ENCODE results near the gene CDC26. TPM values are rescaled to one million over a fixed set of nuclear protein-coding genes. Genes with fewer than 3 reads are reported as not detected.

CDC26 gene
- total RNA-seq, 1 experiment from 2014 or later: 22.0 TPM

- TF ChIP-seq, protein P1, sequence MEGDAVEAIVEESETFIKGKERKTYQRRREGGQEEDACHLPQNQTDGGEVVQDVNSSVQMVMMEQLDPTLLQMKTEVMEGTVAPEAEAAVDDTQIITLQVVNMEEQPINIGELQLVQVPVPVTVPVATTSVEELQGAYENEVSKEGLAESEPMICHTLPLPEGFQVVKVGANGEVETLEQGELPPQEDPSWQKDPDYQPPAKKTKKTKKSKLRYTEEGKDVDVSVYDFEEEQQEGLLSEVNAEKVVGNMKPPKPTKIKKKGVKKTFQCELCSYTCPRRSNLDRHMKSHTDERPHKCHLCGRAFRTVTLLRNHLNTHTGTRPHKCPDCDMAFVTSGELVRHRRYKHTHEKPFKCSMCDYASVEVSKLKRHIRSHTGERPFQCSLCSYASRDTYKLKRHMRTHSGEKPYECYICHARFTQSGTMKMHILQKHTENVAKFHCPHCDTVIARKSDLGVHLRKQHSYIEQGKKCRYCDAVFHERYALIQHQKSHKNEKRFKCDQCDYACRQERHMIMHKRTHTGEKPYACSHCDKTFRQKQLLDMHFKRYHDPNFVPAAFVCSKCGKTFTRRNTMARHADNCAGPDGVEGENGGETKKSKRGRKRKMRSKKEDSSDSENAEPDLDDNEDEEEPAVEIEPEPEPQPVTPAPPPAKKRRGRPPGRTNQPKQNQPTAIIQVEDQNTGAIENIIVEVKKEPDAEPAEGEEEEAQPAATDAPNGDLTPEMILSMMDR (IDR thresholded peaks at IDR 0.05 in 2 of 3, conservative IDR thresholded peaks at IDR 0.05 in 1 of 3; ENCODE audit: borderline replicate concordance in 1 of 3, insufficient read depth in 1 of 3, low read depth in 2 of 3, low read length in 2 of 3): no peak
- TF ChIP-seq EZH2 (IDR thresholded peaks at IDR 0.05) (no peak), JUND (IDR thresholded peaks at IDR 0.05) (no peak), FOSL1 (IDR thresholded peaks at IDR 0.05; ENCODE audit: low read depth) (no peak), SP1 (IDR thresholded peaks at IDR 0.05; ENCODE audit: low read depth) (peak; percentile 60; the same call in 1 of the 2 replicates), POLR2AphosphoS5 (IDR thresholded peaks at IDR 0.05; ENCODE audit: low read depth, low read length) (peak; percentile 93), TCF7L2 (IDR thresholded peaks at IDR 0.05; ENCODE audit: borderline replicate concordance, extremely low read depth, insufficient read depth, insufficient read length) (no peak)
These were observed at the start of gene CDC26, which contains the start of gene PRPF4 (continued) for GRCh38 chr9:113275157-113276131.

DNA sequence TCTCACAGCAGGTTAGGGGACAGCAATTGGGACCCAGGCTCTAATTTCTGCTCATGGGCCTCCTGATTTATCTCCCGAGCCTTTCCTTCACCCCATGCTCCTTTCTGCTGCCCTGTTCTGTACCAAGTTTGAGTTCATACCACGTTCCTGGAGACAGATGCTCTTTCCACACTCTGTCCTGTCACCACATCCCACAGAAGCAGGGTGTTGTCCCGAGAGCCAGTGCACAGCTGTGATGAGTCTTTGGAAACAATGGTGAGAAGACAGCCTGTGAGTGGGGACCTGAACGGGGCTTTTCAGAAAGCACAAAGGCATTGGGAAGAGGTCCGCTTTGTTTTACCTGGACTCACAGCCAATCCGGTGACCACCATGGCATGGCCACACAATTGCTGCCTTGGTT is 47.3 kb upstream of the CDC26 start:
- Histone ChIP-seq H3K9me3 (ENCODE audit: control insufficient read depth in 1 of 2, insufficient read depth in 1 of 2, low read depth in 1 of 2, low read length in 2 of 2) (no peaks in the 10 kb centered on the region), H3K4me1 (ENCODE audit: control insufficient read depth in 1 of 2, insufficient read depth in 2 of 2, low read length in 2 of 2) (no peaks in the 10 kb centered on the region), H3K79me2 (ENCODE audit: insufficient read depth, low read length) (no peaks in the 10 kb centered on the region), H3K36me3 (ENCODE audit: control insufficient read depth in 1 of 2, insufficient read depth in 2 of 2, low read length in 2 of 2) (no peaks in the 10 kb centered on the region), H2AFZ (ENCODE audit: low read depth, low read length, poor library complexity, severe bottlenecking) (no peak overlapping the region), H3K27ac (ENCODE audit: low read depth, low read length) (no peak overlapping the region), H3K4me2 (ENCODE audit: low read length) (no peak overlapping the region), H4K20me1 (ENCODE audit: insufficient read depth) (no peaks in the 10 kb centered on the region), H3K9ac (ENCODE audit: low read length) (no peak overlapping the region), H3K27me3 (ENCODE audit: insufficient read depth, low read length) (no peaks in the 10 kb centered on the region), H3K9me2 (ENCODE audit: insufficient read depth) (no peaks in the 10 kb centered on the region), H3K4me3 (replicated peaks in 1 of 2; ENCODE audit: low read depth in 1 of 2, low read length in 2 of 2) (no peak overlapping the region)
- RAD21 ChIA-PET (ENCODE audit: low non-redundant PET in 1 of 2, low total read pairs in 2 of 2, uncharacterized antibody in 2 of 2, unreplicated experiment in 2 of 2): no interaction called here
- POLR2A ChIA-PET: no interaction called here
- ATAC-seq: no peak
- CTCF ChIA-PET: no interaction called here
- no peak for DNase-seq (ENCODE audit: low read depth, low spot score)
- no TSS peak for BruUV-seq (replicated peaks)
- intact Hi-C loops (cut with micrococcal nuclease): no loop called here
- TF ChIP-seq REST (IDR thresholded peaks at IDR 0.05; ENCODE audit: low read depth) (no peak), CEBPB (IDR thresholded peaks at IDR 0.05; ENCODE audit: low read depth) (no peak), SP1 (IDR thresholded peaks at IDR 0.05; ENCODE audit: low read depth) (no peak), ZFX (IDR thresholded peaks at IDR 0.05) (no peak), JUND (IDR thresholded peaks at IDR 0.05) (no peak), TCF7L2 (IDR thresholded peaks at IDR 0.05; ENCODE audit: borderline replicate concordance, extremely low read depth, insufficient read depth, insufficient read length) (no peak), EGR1 (IDR thresholded peaks at IDR 0.05; ENCODE audit: low read depth) (no peak), SRF (IDR thresholded peaks at IDR 0.05; ENCODE audit: low read depth) (no peak), POLR2AphosphoS5 (IDR thresholded peaks at IDR 0.05; ENCODE audit: low read depth, low read length) (no peak), MAX (IDR thresholded peaks at IDR 0.05) (no peak), ZNF274 (IDR thresholded peaks at IDR 0.05; ENCODE audit: low read depth, low read length) (no peak), YY1 (IDR thresholded peaks at IDR 0.05; ENCODE audit: extremely low read depth, insufficient replicate concordance, low read depth, low read length) (no peak)
- TF ChIP-seq, protein P1 (IDR thresholded peaks at IDR 0.05 in 2 of 3, conservative IDR thresholded peaks at IDR 0.05 in 1 of 3; ENCODE audit: borderline replicate concordance in 1 of 3, insufficient read depth in 1 of 3, low read depth in 2 of 3, low read length in 2 of 3): no peak
